Prostate gland (tissue), 2 donors: ENCODE results near the gene MEAK7. TPM values are rescaled to one million over a fixed set of nuclear protein-coding genes. Genes with fewer than 3 reads are reported as not detected.

ENCODE experiments used
- DNase-seq: peaks from one replicate; pipeline ENCODE4 v3.0.0-alpha.2; 2019; ENCODE audit warnings: low spot score
- H3K27ac ChIP-seq, 2 donors: fragments of 200-600 bp; sonication (generic); 2 replicates each; pipeline ENCODE4 v1.5.1; 2017 to 2019
- H3K27me3 ChIP-seq: fragments of 200-600 bp; sonication (generic); replicated peaks from 2 replicates; pipeline ENCODE4 v1.5.1; 2019; ENCODE audit not compliant: insufficient read depth
- H3K36me3 ChIP-seq, 2 donors: fragments of 200-600 bp; sonication (generic); 1 replicate in 1 of 2; 2 replicates in 1 of 2; pipeline versions ENCODE4 v1.5.1 to v1.8.1; 2017 to 2019
- H3K4me1 ChIP-seq: fragments of 200-600 bp; sonication (generic); replicated peaks from 2 replicates; pipeline ENCODE4 v1.5.1; 2019
- H3K4me3 ChIP-seq, 2 donors: fragments of 200-600 bp; sonication (generic); 2 replicates each; pipeline ENCODE4 v1.5.1; 2017 to 2019
- H3K9me3 ChIP-seq: fragments of 200-600 bp; sonication (generic); 2 replicates; pipeline ENCODE4 v1.5.1; 2017
- POLR2A ChIP-seq: fragments of 450-650 bp; IDR thresholded peaks from one replicate; pipeline ENCODE4 v1.6.1; 2016; ENCODE audit warnings: antibody characterized with exemption, mild to moderate bottlenecking
- POLR2AphosphoS5 ChIP-seq: sonication (generic); formaldehyde crosslinking; IDR thresholded peaks from one replicate; pipeline ENCODE4 v1.6.1; 2017; ENCODE audit warnings: antibody characterized with exemption
- WGBS: methylation state at CpG from one replicate; pipeline ENCODE4 v1.1.5; 2018; 5-methylcytosine and 5-hydroxymethylcytosine counted together
- intact Hi-C: fragments of 100-400 bp; cut with DNase I; formaldehyde crosslinking; loops from one replicate; pipeline ENCODE4 v1.14.2; 2022
- total RNA-seq, 2 donors: library from RNA; depleted of rRNA; stranded (reverse); fragments of >200 nt; gene quantifications; one replicate each; pipeline ENCODE4 v1.1.0, GENCODE V29; 2016
- TF ChIP-seq, protein P1 (sequence below), 4 experiments: fragments of 200-600 bp in 2 of 4; fragments of 450-650 bp in 2 of 4; sonication (generic) in 2 of 4; IDR thresholded peaks; 1 replicate in 3 of 4; 2 replicates in 1 of 4; pipeline ENCODE4 v1.5.1; 2016 to 2019; ENCODE audit warnings: antibody characterized with exemption in 4 of 4, mild to moderate bottlenecking in 2 of 4, moderate library complexity in 2 of 4

The MEAK7 gene
- total RNA-seq, 2 donors from 2014 or later, result 12.4 to 13.7 TPM

GRCh38 chr16:84466692-84467091, 37.8 kb downstream of the MEAK7 start:
- TF ChIP-seq POLR2AphosphoS5 (no peak), POLR2A (no peak)
- TF ChIP-seq, protein P1, sequence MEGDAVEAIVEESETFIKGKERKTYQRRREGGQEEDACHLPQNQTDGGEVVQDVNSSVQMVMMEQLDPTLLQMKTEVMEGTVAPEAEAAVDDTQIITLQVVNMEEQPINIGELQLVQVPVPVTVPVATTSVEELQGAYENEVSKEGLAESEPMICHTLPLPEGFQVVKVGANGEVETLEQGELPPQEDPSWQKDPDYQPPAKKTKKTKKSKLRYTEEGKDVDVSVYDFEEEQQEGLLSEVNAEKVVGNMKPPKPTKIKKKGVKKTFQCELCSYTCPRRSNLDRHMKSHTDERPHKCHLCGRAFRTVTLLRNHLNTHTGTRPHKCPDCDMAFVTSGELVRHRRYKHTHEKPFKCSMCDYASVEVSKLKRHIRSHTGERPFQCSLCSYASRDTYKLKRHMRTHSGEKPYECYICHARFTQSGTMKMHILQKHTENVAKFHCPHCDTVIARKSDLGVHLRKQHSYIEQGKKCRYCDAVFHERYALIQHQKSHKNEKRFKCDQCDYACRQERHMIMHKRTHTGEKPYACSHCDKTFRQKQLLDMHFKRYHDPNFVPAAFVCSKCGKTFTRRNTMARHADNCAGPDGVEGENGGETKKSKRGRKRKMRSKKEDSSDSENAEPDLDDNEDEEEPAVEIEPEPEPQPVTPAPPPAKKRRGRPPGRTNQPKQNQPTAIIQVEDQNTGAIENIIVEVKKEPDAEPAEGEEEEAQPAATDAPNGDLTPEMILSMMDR (IDR thresholded peaks at IDR 0.05), result no peak
- H3K9me3 ChIP-seq, result no peaks in the 10 kb centered on the region
- no peaks in the 10 kb centered on the region for H3K36me3 ChIP-seq
- no peak overlapping the region for H3K4me3 ChIP-seq
- intact Hi-C loops, result no loop called here
- no peak overlapping the region for H3K27ac ChIP-seq
- 61% methylated on average over 4 of the region's 4 CpGs for WGBS
- no peaks in the 10 kb centered on the region for H3K4me1 ChIP-seq
- no peak for DNase-seq
- H3K27me3 ChIP-seq, result no peaks in the 10 kb centered on the region

- no peaks in the 10 kb centered on the region for H3K4me1 ChIP-seq
- H3K27me3 ChIP-seq, result no peaks in the 10 kb centered on the region
- WGBS, result 80% methylated on average over 6 of the region's 6 CpGs
- TF ChIP-seq POLR2A, result no peak
- no peaks in the 10 kb centered on the region for H3K36me3 ChIP-seq
- no peaks in the 10 kb centered on the region for H3K9me3 ChIP-seq
- DNase-seq, result no peak
- intact Hi-C loops, result no loop called here
- no peak overlapping the region for H3K4me3 ChIP-seq
- H3K27ac ChIP-seq, result no peak overlapping the region
These were observed 39.3 kb downstream of the MEAK7 start for GRCh38 chr16:84465154-84465553.

DNA sequence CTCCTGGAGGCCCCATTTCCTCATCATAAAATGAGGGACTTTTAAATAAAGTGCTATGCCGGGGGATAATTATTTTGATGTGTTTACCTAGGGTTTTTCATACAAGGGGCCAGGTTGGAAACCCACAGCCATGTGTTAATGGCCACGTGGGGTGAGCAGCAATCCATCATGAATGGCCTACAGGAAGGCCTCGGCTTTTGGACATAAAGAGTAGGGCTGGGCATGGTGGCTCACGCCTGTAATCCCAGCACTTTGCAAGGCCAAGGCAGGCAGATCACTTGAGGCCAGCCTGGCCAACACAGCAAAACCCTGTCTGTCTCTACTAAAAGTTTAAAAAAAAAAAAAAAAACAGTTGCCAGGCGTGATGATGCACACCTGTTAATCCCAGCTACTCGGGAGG, 40.3 kb downstream of the MEAK7 start:
- Histone ChIP-seq H3K4me1 (no peaks in the 10 kb centered on the region), H3K9me3 (no peaks in the 10 kb centered on the region), H3K27me3 (no peaks in the 10 kb centered on the region), H3K27ac (no peak overlapping the region), H3K4me3 (no peak overlapping the region), H3K36me3 (no peaks in the 10 kb centered on the region)
- no peak for DNase-seq
- intact Hi-C loops, result no loop called here
- TF ChIP-seq POLR2AphosphoS5, result no peak
- TF ChIP-seq POLR2A, result no peak
- TF ChIP-seq, protein P1 (IDR thresholded peaks at IDR 0.05), result no peak
- 56% methylated on average over 6 of the region's 6 CpGs for WGBS

DNA sequence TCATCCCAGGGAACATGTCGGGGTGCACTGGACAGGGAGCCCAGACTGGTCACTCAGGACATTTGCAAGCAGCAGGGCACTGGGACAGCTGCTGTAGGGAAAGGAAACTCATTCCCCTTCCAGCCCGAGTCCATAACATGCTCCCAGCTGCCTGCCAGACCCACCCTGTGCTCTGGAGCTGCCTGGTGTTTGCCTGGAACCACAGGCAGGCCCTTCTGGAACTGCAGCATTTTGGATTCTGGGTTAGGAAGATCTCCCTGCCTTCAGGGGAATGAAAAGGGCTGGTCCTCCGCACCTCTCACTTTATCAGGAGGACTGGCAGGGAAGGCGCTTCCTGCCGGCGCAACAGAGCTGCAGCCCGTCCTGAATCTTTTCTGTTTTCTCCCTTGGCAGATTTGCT, 41.2 kb downstream of the MEAK7 start:
- Histone ChIP-seq H3K27ac (no peak overlapping the region), H3K9me3 (no peaks in the 10 kb centered on the region), H3K4me3 (no peak overlapping the region), H3K27me3 (no peaks in the 10 kb centered on the region), H3K36me3 (no peaks in the 10 kb centered on the region), H3K4me1 (no peaks in the 10 kb centered on the region)
- DNase-seq, result no peak
- TF ChIP-seq POLR2AphosphoS5, result no peak
- no peak for TF ChIP-seq POLR2A
- TF ChIP-seq, protein P1 (IDR thresholded peaks at IDR 0.05), result no peak
- WGBS, result 74% methylated on average over 7 of the region's 7 CpGs
- intact Hi-C loops, result no loop called here

DNA sequence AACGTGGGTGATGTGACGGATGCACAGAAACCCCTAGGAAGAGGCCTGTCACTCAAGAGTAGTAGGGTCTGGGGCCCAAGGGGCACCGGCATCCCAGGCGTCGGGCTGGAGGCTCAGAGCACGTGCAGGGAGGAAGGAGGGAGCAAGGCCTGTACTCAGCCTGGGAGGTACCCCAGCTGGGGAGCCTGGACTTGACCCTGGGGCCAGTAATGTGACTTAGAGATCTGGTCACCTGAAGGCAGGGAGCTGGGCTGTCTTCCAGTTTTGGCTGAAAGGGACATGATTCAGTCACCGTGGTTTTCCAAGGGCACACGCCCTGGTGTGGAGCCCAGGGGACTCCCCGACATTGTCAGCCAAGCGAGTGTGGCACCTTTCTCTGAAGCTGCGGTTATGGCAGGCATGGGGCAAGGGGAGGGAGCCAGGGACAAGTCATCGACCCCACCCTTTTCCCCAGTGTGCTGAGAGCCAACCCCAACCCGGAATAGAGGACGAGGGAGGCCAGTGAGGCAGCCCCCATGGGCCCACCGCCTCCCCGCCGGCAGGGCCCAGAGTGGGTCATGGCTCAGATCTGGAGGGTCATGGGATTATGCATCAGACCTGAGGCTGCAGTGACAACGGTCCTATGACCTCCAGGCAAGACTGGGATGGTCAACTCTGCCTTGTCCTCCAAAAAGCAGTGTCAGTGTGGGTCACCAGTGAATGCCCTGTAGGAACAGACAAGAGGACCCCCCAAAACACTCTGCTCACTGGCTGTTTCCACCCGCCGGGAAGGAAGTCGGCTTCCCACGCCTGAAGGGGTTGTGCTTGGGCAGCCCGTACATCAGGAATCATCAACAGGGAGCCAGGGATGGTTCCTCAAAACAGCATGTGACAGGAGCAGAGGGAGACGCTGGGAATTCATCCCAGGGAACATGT, 41.9 kb downstream of the MEAK7 start:
- intact Hi-C loops, result no loop called here
- WGBS, result 87% methylated on average over 21 of the region's 24 CpGs
- Histone ChIP-seq H3K27ac (no peak overlapping the region), H3K36me3 (no peaks in the 10 kb centered on the region), H3K4me3 (no peak overlapping the region), H3K27me3 (no peaks in the 10 kb centered on the region), H3K4me1 (no peaks in the 10 kb centered on the region), H3K9me3 (no peaks in the 10 kb centered on the region)
- DNase-seq, result no peak
- TF ChIP-seq, protein P1 (IDR thresholded peaks at IDR 0.05), result no peak
- TF ChIP-seq POLR2A, result no peak
- no peak for TF ChIP-seq POLR2AphosphoS5
